K562 (cell line): ENCODE results near the gene MLLT6. TPM values are rescaled to one million over a fixed set of nuclear protein-coding genes. Genes with fewer than 3 reads are reported as not detected.

Source experiments
- ATAC-seq: fragments of 200-7000 bp; cut with Tn5 transposase; 3 replicates; pipeline ENCODE4 v1.9.1; 2020; ENCODE audit warnings: moderate library complexity
- BruUV-seq: library from RNA; stranded (reverse); fragments of 400-500 nt; replicated peaks from 2 replicates; lab custom pipeline; 2021; lab: Mats Ljungman, UMichigan
- CTCF ChIA-PET: fragments of 300-600 bp; formaldehyde crosslinking; extraction: SDS; loops from one replicate; lab custom pipeline; 2021; ENCODE audit warnings: low intra/inter-chr PET ratio; lab: Yijun Ruan, JAX
- POLR2A ChIA-PET: fragments of 300-600, 350-650 bp; sonication (Branson Sonifier 250); formaldehyde crosslinking; extraction: SDS; loops from one replicate; lab custom pipeline; 2021; ENCODE audit warnings: antibody characterized with exemption, inconsistent platforms; lab: Yijun Ruan, JAX
- DNase-seq, 4 experiments: peaks; one replicate each; pipeline versions ENCODE4 v3.0.0 to v3.0.0-alpha.2; 2011 to 2018; ENCODE audit warnings: low spot score in 3 of 4, mixed read lengths in 3 of 4; ENCODE audit errors: extremely low read depth in 1 of 4
- FAIRE-seq: peaks from 2 replicates; lab custom pipeline; 2011; peaks lifted over from hg19 to GRCh38; lab: Jason Lieb, UNC
- H2AFZ ChIP-seq: 2 replicates; pipeline ENCODE4 v1.6.0; 2011; ENCODE audit warnings: low read depth, low read length, control low read depth, inconsistent platforms
- H3K27ac ChIP-seq: fragments of 200-600 bp; 3 replicates; pipeline ENCODE4 v1.8.0; 2011; ENCODE audit warnings: low read depth, mild to moderate bottlenecking, control low read depth, inconsistent platforms, low read length, moderate library complexity, mixed read lengths; ENCODE audit errors: extremely low read depth
- H3K27me3 ChIP-seq, 2 experiments: fragments of 300-600 bp in 1 of 2; 2 replicates in 1 of 2; 3 replicates in 1 of 2; pipeline versions ENCODE4 v1.6.0 to v1.8.0; 2011; ENCODE audit warnings: inconsistent platforms in 2 of 2, low read length in 2 of 2, mild to moderate bottlenecking in 1 of 2, mixed read lengths in 1 of 2, moderate library complexity in 1 of 2; ENCODE audit not compliant: control insufficient read depth in 2 of 2, insufficient read depth in 2 of 2
- H3K36me3 ChIP-seq: fragments of 300-600 bp; 3 replicates; pipeline ENCODE4 v1.8.0; 2011; ENCODE audit warnings: mild to moderate bottlenecking, low read length, inconsistent platforms; ENCODE audit not compliant: control insufficient read depth, insufficient read depth
- H3K4me1 ChIP-seq, 2 experiments: fragments of 200-600 bp in 1 of 2; replicated peaks in 1 of 2; 2 replicates in 1 of 2; 3 replicates in 1 of 2; pipeline versions ENCODE4 v1.5.1 to v1.8.0; 2011; ENCODE audit warnings: inconsistent platforms in 2 of 2, low read length in 2 of 2, mild to moderate bottlenecking in 1 of 2, mixed read lengths in 1 of 2, moderate library complexity in 1 of 2; ENCODE audit not compliant: control insufficient read depth in 2 of 2, insufficient read depth in 2 of 2
- H3K4me2 ChIP-seq: 2 replicates; pipeline ENCODE4 v1.6.1; 2011; ENCODE audit warnings: low read length, control low read depth, inconsistent platforms, mixed read lengths; ENCODE audit not compliant: insufficient read depth
- H3K4me3 ChIP-seq: fragments of 200-600 bp; sonication (generic), shearing (Covaris generic); 2 replicates; pipeline ENCODE4 v1.5.1; 2016; ENCODE audit warnings: control low read depth, inconsistent platforms
- H3K79me2 ChIP-seq: fragments of 200-600 bp; 3 replicates; pipeline ENCODE4 v1.8.0; 2011; ENCODE audit warnings: low read length, inconsistent platforms; ENCODE audit not compliant: control insufficient read depth, insufficient read depth
- H3K9ac ChIP-seq, 2 experiments: 2 replicates each; pipeline versions ENCODE4 v1.6.0 to v1.6.1; 2011; ENCODE audit warnings: low read depth in 2 of 2, low read length in 2 of 2, control low read depth in 1 of 2, inconsistent platforms in 1 of 2, mild to moderate bottlenecking in 1 of 2, mixed read lengths in 1 of 2; ENCODE audit not compliant: insufficient read depth in 1 of 2
- H3K9me1 ChIP-seq: one replicate; pipeline ENCODE4 v1.6.0; 2011; ENCODE audit warnings: inconsistent platforms, mild to moderate bottlenecking, low read length, moderate library complexity; ENCODE audit not compliant: control insufficient read depth, insufficient read depth
- H3K9me3 ChIP-seq: replicated peaks from 2 replicates; pipeline ENCODE4 v1.5.1; 2011; ENCODE audit warnings: low read depth, low read length, inconsistent platforms; ENCODE audit not compliant: control insufficient read depth, insufficient read depth
- H4K20me1 ChIP-seq: replicated peaks from 2 replicates; pipeline ENCODE4 v1.6.1; 2011; ENCODE audit warnings: low read length, inconsistent platforms, mixed read lengths; ENCODE audit not compliant: control insufficient read depth, insufficient read depth
- ADNP ChIP-seq: fragments of 200-800 bp; sonication (Bioruptor generic); IDR thresholded peaks from 2 replicates; pipeline ENCODE4 v1.6.1; 2016; ENCODE audit warnings: missing genetic modification characterization, missing compliant biosample characterization
- BCOR ChIP-seq: fragments of 450-650 bp; IDR thresholded peaks from 2 replicates; pipeline ENCODE4 v1.6.1; 2016
- CHCHD3 ChIP-seq: fragments of 250-450 bp; sonication (Bioruptor Pico); IDR thresholded peaks from 2 replicates; pipeline ENCODE4 v2.1.2; 2022; ENCODE audit warnings: mild to moderate bottlenecking
- LCOR ChIP-seq: sonication (generic); formaldehyde crosslinking; IDR thresholded peaks from 2 replicates; pipeline ENCODE4 v1.8.0; 2022; ENCODE audit warnings: mild to moderate bottlenecking, missing genetic modification reagents
- SAFB2 ChIP-seq: fragments of 200-400 bp; formaldehyde crosslinking; IDR thresholded peaks from 2 replicates; pipeline ENCODE4 v1.6.1; 2018; ENCODE audit warnings: borderline replicate concordance, low read length, low read depth, moderate library complexity; ENCODE audit not compliant: severe bottlenecking
- ZNF23 ChIP-seq: fragments of 250-450 bp; sonication (Bioruptor Pico); IDR thresholded peaks from 2 replicates; pipeline ENCODE4 v1.4.0; 2020; ENCODE audit warnings: mild to moderate bottlenecking
- in situ Hi-C: fragments of 300-500 bp; cut with MboI; formaldehyde crosslinking; loops from 4 replicates; pipeline ENCODE4 v1.15.0; 2018; ENCODE audit warnings: inconsistent platforms, mixed read lengths
- intact Hi-C: fragments of 100-400 bp; cut with micrococcal nuclease; formaldehyde crosslinking; loops from 2 replicates; pipeline ENCODE4 v1.14.2; 2022
- polyA plus RNA-seq, 8 experiments: library from polyadenylated mRNA; depleted of rRNA in 4 of 8; stranded (reverse) in 5 of 8; unstranded in 3 of 8; fragments of >200 nt; fragmentation: Nextera tagmentation in 2 of 8; fragmentation: Illumina TruSeq in 1 of 8; extraction: Ambion mirVana in 2 of 8; extraction: Trizol in 1 of 8; gene quantifications; 2 replicates each; pipeline versions ENCODE4 v1.2.1 to v1.2.3, GENCODE V29; 2011 to 2014; ENCODE audit warnings: inconsistent platforms in 1 of 8, missing spikeins in 1 of 8
- total RNA-seq, 7 experiments: library from RNA; depleted of rRNA in 6 of 7; stranded (reverse); fragments of >200 nt in 6 of 7; fragmentation: Illumina TruSeq in 2 of 7; extraction: Trizol in 2 of 7; gene quantifications; 2 replicates each; pipeline versions ENCODE4 v1.2.1 to v1.2.3, GENCODE V29; 2011 to 2021; ENCODE audit warnings: low replicate concordance in 1 of 7
- TF ChIP-seq, protein P1 (sequence below): fragments of 250-450 bp; sonication (Bioruptor Pico); IDR thresholded peaks from 2 replicates; pipeline ENCODE4 v1.8.0; 2021; ENCODE audit warnings: moderate library complexity, mild to moderate bottlenecking, inconsistent platforms
- TF ChIP-seq, protein P2 (sequence below): fragments of 200-600 bp; sonication (generic); IDR thresholded peaks from one replicate; pipeline ENCODE4 v1.6.1; 2012; ENCODE audit warnings: mild to moderate bottlenecking, low read depth, low read length, inconsistent platforms
- TF ChIP-seq, protein P3 (sequence below): fragments of 450-650 bp; IDR thresholded peaks from 2 replicates; pipeline ENCODE4 v1.6.1; 2016; ENCODE audit warnings: mild to moderate bottlenecking

MLLT6 gene
- total and polyA plus RNA-seq, 9 of the 15 experiments (the other 6 are each of a cell fraction or from before 2014, with no cell fraction given): 3.1 to 71.7 (median 30.0) TPM

DNA sequence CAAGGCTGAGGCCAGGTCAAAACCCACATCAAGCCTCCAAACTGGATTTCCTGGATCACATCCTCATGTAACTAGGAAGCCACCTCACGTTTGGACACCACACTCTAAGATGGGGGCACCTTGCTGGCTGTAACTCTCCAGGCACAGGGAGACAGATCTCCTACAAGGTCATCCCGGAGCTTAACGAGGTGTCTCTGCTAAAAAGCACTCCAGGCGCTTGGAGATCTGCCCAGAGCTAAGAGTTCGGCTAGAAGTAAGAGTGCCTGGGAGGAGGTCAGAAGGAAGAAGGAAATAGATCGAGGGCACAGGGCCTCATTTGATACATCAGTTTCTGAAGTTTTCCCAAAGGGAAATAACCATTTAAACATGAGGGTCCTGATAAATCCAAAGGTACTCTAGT, 63.3 kb downstream of the MLLT6 start (continued):
- TF ChIP-seq, protein P1, sequence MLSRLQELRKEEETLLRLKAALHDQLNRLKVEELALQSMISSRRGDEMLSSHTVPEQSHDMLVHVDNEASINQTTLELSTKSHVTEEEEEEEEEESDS: no peak
- TF ChIP-seq CHCHD3 (CRISPR knock-in tag): no peak

DNA sequence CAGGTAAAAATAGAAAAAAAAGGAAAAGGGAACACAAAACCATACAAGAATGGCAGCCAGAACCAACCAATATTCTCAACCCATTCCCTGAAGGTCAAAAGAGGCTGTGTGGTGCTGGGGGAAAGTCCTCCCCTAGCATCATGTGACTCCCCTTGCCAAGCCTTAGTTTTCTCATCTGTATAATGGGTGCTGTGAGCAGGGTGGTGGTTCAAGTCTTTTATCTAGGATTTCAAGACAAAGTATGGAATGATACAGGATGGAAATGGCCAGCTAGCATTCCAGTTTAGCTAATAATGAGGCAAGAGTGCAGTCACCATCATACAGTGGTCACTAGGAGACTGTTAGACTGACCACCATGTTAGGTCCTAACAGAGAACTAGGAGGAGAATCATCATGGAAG, 68.2 kb downstream of the MLLT6 start:
- no peak for DNase-seq
- ChIA-PET POLR2A (no interaction called here), CTCF (no interaction called here)
- BruUV-seq: no TSS peak
- no peak for FAIRE-seq
- no peaks in the 10 kb centered on the region for H4K20me1 ChIP-seq
- no peaks in the 10 kb centered on the region for H3K4me1 ChIP-seq
- H3K4me2 ChIP-seq: no peak overlapping the region
- no peak overlapping the region for H3K9ac ChIP-seq
- no peak for ATAC-seq
- H2AFZ ChIP-seq: no peak overlapping the region
- H3K4me3 ChIP-seq: no peak overlapping the region
- H3K79me2 ChIP-seq: no peaks in the 10 kb centered on the region
- no peak overlapping the region for H3K27ac ChIP-seq
- no peaks in the 10 kb centered on the region for H3K9me1 ChIP-seq
- in situ Hi-C loops (no loop called here), intact Hi-C loops (no loop called here)
- no peaks in the 10 kb centered on the region for H3K9me3 ChIP-seq
- H3K27me3 ChIP-seq: no peaks in the 10 kb centered on the region
- H3K36me3 ChIP-seq: peaks cover 82% of the 10 kb centered on the region
- TF ChIP-seq LCOR (CRISPR knock-in tag) (no peak), SAFB2 (no peak), ADNP (tag) (peak; percentile 75), BCOR (peak; percentile 95), ZNF23 (CRISPR knock-in tag) (no peak)
- TF ChIP-seq, protein P2, sequence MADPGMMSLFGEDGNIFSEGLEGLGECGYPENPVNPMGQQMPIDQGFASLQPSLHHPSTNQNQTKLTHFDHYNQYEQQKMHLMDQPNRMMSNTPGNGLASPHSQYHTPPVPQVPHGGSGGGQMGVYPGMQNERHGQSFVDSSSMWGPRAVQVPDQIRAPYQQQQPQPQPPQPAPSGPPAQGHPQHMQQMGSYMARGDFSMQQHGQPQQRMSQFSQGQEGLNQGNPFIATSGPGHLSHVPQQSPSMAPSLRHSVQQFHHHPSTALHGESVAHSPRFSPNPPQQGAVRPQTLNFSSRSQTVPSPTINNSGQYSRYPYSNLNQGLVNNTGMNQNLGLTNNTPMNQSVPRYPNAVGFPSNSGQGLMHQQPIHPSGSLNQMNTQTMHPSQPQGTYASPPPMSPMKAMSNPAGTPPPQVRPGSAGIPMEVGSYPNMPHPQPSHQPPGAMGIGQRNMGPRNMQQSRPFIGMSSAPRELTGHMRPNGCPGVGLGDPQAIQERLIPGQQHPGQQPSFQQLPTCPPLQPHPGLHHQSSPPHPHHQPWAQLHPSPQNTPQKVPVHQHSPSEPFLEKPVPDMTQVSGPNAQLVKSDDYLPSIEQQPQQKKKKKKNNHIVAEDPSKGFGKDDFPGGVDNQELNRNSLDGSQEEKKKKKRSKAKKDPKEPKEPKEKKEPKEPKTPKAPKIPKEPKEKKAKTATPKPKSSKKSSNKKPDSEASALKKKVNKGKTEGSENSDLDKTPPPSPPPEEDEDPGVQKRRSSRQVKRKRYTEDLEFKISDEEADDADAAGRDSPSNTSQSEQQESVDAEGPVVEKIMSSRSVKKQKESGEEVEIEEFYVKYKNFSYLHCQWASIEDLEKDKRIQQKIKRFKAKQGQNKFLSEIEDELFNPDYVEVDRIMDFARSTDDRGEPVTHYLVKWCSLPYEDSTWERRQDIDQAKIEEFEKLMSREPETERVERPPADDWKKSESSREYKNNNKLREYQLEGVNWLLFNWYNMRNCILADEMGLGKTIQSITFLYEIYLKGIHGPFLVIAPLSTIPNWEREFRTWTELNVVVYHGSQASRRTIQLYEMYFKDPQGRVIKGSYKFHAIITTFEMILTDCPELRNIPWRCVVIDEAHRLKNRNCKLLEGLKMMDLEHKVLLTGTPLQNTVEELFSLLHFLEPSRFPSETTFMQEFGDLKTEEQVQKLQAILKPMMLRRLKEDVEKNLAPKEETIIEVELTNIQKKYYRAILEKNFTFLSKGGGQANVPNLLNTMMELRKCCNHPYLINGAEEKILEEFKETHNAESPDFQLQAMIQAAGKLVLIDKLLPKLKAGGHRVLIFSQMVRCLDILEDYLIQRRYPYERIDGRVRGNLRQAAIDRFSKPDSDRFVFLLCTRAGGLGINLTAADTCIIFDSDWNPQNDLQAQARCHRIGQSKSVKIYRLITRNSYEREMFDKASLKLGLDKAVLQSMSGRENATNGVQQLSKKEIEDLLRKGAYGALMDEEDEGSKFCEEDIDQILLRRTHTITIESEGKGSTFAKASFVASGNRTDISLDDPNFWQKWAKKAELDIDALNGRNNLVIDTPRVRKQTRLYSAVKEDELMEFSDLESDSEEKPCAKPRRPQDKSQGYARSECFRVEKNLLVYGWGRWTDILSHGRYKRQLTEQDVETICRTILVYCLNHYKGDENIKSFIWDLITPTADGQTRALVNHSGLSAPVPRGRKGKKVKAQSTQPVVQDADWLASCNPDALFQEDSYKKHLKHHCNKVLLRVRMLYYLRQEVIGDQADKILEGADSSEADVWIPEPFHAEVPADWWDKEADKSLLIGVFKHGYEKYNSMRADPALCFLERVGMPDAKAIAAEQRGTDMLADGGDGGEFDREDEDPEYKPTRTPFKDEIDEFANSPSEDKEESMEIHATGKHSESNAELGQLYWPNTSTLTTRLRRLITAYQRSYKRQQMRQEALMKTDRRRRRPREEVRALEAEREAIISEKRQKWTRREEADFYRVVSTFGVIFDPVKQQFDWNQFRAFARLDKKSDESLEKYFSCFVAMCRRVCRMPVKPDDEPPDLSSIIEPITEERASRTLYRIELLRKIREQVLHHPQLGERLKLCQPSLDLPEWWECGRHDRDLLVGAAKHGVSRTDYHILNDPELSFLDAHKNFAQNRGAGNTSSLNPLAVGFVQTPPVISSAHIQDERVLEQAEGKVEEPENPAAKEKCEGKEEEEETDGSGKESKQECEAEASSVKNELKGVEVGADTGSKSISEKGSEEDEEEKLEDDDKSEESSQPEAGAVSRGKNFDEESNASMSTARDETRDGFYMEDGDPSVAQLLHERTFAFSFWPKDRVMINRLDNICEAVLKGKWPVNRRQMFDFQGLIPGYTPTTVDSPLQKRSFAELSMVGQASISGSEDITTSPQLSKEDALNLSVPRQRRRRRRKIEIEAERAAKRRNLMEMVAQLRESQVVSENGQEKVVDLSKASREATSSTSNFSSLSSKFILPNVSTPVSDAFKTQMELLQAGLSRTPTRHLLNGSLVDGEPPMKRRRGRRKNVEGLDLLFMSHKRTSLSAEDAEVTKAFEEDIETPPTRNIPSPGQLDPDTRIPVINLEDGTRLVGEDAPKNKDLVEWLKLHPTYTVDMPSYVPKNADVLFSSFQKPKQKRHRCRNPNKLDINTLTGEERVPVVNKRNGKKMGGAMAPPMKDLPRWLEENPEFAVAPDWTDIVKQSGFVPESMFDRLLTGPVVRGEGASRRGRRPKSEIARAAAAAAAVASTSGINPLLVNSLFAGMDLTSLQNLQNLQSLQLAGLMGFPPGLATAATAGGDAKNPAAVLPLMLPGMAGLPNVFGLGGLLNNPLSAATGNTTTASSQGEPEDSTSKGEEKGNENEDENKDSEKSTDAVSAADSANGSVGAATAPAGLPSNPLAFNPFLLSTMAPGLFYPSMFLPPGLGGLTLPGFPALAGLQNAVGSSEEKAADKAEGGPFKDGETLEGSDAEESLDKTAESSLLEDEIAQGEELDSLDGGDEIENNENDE: no peak
- TF ChIP-seq, protein P3, sequence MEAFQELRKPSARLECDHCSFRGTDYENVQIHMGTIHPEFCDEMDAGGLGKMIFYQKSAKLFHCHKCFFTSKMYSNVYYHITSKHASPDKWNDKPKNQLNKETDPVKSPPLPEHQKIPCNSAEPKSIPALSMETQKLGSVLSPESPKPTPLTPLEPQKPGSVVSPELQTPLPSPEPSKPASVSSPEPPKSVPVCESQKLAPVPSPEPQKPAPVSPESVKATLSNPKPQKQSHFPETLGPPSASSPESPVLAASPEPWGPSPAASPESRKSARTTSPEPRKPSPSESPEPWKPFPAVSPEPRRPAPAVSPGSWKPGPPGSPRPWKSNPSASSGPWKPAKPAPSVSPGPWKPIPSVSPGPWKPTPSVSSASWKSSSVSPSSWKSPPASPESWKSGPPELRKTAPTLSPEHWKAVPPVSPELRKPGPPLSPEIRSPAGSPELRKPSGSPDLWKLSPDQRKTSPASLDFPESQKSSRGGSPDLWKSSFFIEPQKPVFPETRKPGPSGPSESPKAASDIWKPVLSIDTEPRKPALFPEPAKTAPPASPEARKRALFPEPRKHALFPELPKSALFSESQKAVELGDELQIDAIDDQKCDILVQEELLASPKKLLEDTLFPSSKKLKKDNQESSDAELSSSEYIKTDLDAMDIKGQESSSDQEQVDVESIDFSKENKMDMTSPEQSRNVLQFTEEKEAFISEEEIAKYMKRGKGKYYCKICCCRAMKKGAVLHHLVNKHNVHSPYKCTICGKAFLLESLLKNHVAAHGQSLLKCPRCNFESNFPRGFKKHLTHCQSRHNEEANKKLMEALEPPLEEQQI: no peak
